H1 (cell line): ENCODE data around the gene LPAR2.
"Not testable (repeated sequence)": the region's sequence is repeated elsewhere in the genome, so short reads cannot be mapped to it uniquely, and the experiment has no call there.

Experiments used
- BACH1 ChIP-seq: IDR thresholded peaks from 2 replicates; pipeline ENCODE4 v1.6.1; 2012; ENCODE audit warnings: low read length, improper control_type of control experiment
- BCL11A ChIP-seq, 2 experiments: IDR thresholded peaks; one replicate each; pipeline ENCODE4 v1.6.1; 2011; ENCODE audit warnings: low read depth in 2 of 2, low read length in 2 of 2, mild to moderate bottlenecking in 2 of 2
- EP300 ChIP-seq, 2 experiments: IDR thresholded peaks; 1 replicate in 1 of 2; 2 replicates in 1 of 2; pipeline ENCODE4 v1.6.1; 2011 to 2012; ENCODE audit warnings: low read depth in 2 of 2, low read length in 2 of 2, mild to moderate bottlenecking in 2 of 2, borderline replicate concordance in 1 of 2, inconsistent platforms in 1 of 2, moderate library complexity in 1 of 2
- EZH2 ChIP-seq: fragments of 200-600 bp; sonication (generic); IDR thresholded peaks from 2 replicates; pipeline ENCODE4 v1.7.1; 2012; ENCODE audit warnings: low read depth, mild to moderate bottlenecking, moderate library complexity, low read length, inconsistent platforms; ENCODE audit not compliant: severe bottlenecking
- HDAC2 ChIP-seq, 2 experiments: fragments of 300-600 bp in 1 of 2; sonication (generic) in 1 of 2; IDR thresholded peaks; 2 replicates each; pipeline ENCODE4 v1.6.1; 2011 to 2012; ENCODE audit warnings: low read depth in 2 of 2, low read length in 2 of 2, mild to moderate bottlenecking in 2 of 2, moderate library complexity in 2 of 2, borderline replicate concordance in 1 of 2, inconsistent platforms in 1 of 2
- HDAC6 ChIP-seq: IDR thresholded peaks from one replicate; pipeline ENCODE4 v1.7.1; 2012; ENCODE audit warnings: low read depth, mild to moderate bottlenecking, inconsistent platforms, low read length, moderate library complexity
- PHF8 ChIP-seq: fragments of 200-600 bp; sonication (generic); conservative IDR thresholded peaks from 2 replicates; pipeline ENCODE4 v1.7.1; 2012; ENCODE audit warnings: low read depth, mild to moderate bottlenecking, inconsistent platforms, low read length, moderate library complexity
- POLR2A ChIP-seq, 2 experiments: IDR thresholded peaks; 1 replicate in 1 of 2; 2 replicates in 1 of 2; pipeline ENCODE4 v1.6.1; 2011; ENCODE audit warnings: low read depth in 2 of 2, low read length in 2 of 2, mild to moderate bottlenecking in 2 of 2; ENCODE audit errors: control extremely low read depth in 1 of 2
- TEAD4 ChIP-seq: IDR thresholded peaks from 2 replicates; pipeline ENCODE4 v1.6.1; 2012; ENCODE audit warnings: low read depth, low read length, inconsistent platforms, mixed read lengths
- TF ChIP-seq, protein P1 (sequence below): IDR thresholded peaks from 2 replicates; pipeline ENCODE4 v1.6.1; 2012; ENCODE audit warnings: inconsistent platforms
- TF ChIP-seq, protein P2 (sequence below), 3 experiments: IDR thresholded peaks; 1 replicate in 2 of 3; 2 replicates in 1 of 3; pipeline versions ENCODE4 v1.5.1 to v1.6.1; 2011; ENCODE audit warnings: low read length in 3 of 3, mild to moderate bottlenecking in 3 of 3, inconsistent platforms in 2 of 3, low read depth in 1 of 3, moderate library complexity in 1 of 3; ENCODE audit not compliant: insufficient read depth in 1 of 3; ENCODE audit errors: control extremely low read depth in 1 of 3

DNA sequence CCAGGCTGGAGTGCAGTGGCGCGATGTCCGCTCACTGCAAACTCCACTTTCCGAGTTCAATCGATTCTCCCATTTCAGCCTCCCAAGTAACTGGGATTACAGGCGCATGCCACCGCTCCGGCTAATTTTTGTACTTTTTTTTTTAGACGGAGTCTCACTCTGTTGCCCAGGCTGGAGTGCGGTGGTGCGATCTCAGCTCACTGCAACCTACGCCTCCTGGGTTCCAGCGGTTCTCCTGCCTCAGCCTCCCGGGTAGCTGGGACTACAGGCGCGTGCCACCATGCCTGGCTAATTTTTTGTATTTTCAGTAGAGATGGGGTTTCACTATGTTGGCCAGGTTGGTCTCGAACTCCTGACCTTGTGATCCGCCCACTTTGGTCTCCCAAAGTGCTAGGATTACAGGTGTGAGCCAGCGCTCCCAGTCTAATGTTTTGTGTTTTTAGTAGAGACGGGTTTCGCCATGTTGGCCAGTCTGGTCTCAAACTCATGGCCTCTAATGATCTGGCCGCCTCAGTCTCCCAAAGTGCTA, 37.5 kb upstream of the LPAR2 start:
- TF ChIP-seq, protein P1, sequence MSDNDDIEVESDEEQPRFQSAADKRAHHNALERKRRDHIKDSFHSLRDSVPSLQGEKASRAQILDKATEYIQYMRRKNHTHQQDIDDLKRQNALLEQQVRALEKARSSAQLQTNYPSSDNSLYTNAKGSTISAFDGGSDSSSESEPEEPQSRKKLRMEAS, result not testable (repeated sequence)
- not testable (repeated sequence) for TF ChIP-seq POLR2A (IDR thresholded peaks at IDR 0.05; ENCODE audit: control extremely low read depth in 1 of 2, low read depth in 2 of 2, low read length in 2 of 2); HDAC2 (IDR thresholded peaks at IDR 0.05; ENCODE audit: borderline replicate concordance in 1 of 2, low read depth in 2 of 2, low read length in 2 of 2); PHF8; TEAD4; EZH2; BACH1; HDAC6; BCL11A (IDR thresholded peaks at IDR 0.05; ENCODE audit: low read depth in 2 of 2, low read length in 2 of 2); EP300 (IDR thresholded peaks at IDR 0.05; ENCODE audit: borderline replicate concordance in 1 of 2, low read depth in 2 of 2, low read length in 2 of 2)
- TF ChIP-seq, protein P2, sequence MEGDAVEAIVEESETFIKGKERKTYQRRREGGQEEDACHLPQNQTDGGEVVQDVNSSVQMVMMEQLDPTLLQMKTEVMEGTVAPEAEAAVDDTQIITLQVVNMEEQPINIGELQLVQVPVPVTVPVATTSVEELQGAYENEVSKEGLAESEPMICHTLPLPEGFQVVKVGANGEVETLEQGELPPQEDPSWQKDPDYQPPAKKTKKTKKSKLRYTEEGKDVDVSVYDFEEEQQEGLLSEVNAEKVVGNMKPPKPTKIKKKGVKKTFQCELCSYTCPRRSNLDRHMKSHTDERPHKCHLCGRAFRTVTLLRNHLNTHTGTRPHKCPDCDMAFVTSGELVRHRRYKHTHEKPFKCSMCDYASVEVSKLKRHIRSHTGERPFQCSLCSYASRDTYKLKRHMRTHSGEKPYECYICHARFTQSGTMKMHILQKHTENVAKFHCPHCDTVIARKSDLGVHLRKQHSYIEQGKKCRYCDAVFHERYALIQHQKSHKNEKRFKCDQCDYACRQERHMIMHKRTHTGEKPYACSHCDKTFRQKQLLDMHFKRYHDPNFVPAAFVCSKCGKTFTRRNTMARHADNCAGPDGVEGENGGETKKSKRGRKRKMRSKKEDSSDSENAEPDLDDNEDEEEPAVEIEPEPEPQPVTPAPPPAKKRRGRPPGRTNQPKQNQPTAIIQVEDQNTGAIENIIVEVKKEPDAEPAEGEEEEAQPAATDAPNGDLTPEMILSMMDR (IDR thresholded peaks at IDR 0.05; ENCODE audit: control extremely low read depth in 1 of 3, insufficient read depth in 1 of 3, low read depth in 1 of 3, low read length in 3 of 3), result not testable (repeated sequence)
